CD4-positive, alpha-beta T cell treated with Interleukin-4 for 4 hours (primary cell): ENCODE data around the gene ZNF385B.
"Not testable (repeated sequence)": the region's sequence is repeated elsewhere in the genome, so short reads cannot be mapped to it uniquely, and the experiment has no call there.

Source experiments
- DNase-seq: peaks from one replicate; pipeline ENCODE4 v3.0.0-alpha.2; 2020

The ZNF385B gene

DNA sequence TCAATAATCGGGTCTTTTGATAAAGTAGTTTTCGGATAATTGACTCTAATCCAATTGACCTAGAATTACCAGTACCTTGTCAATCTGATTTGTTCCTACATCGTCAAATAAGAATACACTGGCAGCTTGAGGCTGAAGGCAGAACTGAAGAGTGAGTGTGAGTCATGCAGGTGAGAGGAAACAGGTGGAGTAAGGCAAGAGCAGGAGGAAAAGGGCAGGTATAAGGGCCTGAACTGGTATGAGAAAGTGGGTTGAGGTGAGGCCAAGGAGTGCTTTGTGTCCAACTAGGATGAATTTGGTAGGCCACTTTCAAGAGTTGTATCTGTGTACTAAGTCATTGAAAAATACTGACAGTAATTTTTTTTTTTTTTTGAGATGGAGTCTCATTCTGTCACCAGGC lies 186.0 kb downstream of the ZNF385B start:
- no peak for DNase-seq

- no peak for DNase-seq
Observed at GRCh38 chr2:179671043-179671981, 190.1 kb downstream of the ZNF385B start.

DNA sequence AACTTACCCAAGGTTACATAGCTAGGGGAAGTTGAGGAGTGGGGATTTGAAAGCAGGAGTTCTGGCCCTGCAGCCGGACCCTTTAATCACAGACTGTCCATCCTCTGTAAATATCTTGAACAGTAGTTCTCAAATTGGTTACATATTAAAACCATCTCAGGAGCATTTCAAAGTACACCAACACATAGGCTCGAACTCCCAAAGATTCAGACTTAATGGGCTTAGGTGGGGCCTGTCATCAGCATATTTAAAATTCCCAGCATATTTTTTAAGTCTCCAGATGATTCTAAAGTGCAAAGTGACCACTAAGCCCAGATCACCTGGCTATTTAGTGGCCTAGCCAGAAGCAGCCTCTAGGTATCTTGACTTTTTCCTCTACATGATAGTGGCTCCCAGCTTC lies 192.2 kb downstream of the ZNF385B start:
- DNase-seq = no peak

- DNase-seq = no peak
Observed at GRCh38 chr2:179664972-179665812, 196.2 kb downstream of the ZNF385B start.

DNA sequence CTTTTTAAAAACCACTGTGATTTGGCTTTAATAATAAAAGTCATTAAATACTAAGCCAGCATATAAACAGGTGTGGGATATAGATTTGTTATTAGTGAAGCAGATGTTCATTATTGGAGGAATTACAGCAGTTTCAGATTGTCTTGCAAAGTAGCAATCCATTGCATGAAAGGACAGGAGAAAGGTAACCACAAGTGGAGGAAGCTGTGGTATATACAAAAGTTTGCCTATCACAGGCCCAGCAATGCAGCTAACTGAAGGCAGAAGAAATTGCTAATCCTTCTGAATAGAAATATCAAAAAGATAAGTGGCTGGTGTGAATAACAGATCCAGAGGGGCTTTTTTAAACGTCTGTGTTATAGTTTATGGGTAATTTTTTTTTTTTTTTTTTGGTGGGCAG lies 199.4 kb downstream of the ZNF385B start:
- DNase-seq = no peak

- DNase-seq = no peak
Observed at GRCh38 chr2:179657068-179657595, 204.3 kb downstream of the ZNF385B start.

GRCh38 chr2:179655627-179656026 lies 205.8 kb downstream of the ZNF385B start:
- DNase-seq = no peak

GRCh38 chr2:179654806-179655205 lies 206.6 kb downstream of the ZNF385B start:
- DNase-seq = no peak

GRCh38 chr2:179652296-179652695 lies 209.1 kb downstream of the ZNF385B start:
- DNase-seq = no peak

DNA sequence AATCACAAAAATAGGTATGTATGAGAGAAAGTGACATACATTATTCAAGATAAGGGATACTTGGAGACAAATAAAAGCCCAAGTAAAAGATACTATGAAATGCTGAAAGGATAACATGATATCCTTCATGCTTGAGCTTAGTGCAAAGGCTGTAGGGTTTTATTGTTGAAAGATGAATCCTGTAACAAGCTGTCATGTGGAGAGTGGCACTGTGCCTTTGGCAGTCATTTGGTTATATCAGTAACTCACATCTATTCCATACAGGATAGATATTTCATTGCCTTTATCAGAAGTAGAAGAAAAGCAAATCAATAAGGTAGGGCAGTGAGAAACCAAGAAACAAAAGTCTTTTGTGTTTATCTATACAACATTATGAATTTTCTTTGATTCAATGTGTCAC lies 211.0 kb downstream of the ZNF385B start:
- DNase-seq = no peak

- DNase-seq = no peak
Observed at GRCh38 chr2:179646862-179647587, 214.4 kb downstream of the ZNF385B start.

- no peak for DNase-seq
Observed at GRCh38 chr2:179646173-179646769, 215.1 kb downstream of the ZNF385B start.

DNA sequence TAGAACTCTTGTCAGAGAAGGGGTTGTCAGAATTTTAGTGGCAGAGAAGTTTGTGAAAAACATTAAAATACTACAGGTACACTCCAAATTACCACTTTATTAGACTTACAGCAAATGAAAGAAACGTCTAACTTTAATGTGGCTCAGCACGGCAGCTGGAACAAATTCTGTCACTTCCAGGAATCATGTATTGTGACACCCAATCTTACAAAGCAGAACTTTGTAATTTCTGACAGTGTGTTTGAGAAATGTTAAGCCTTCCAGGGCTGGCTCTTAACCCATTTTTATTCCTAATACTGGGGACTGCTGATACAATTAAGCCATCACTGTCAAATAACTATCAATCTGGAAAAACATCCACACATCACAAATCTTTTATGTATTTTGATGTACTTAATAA lies 216.4 kb downstream of the ZNF385B start:
- DNase-seq = no peak

DNA sequence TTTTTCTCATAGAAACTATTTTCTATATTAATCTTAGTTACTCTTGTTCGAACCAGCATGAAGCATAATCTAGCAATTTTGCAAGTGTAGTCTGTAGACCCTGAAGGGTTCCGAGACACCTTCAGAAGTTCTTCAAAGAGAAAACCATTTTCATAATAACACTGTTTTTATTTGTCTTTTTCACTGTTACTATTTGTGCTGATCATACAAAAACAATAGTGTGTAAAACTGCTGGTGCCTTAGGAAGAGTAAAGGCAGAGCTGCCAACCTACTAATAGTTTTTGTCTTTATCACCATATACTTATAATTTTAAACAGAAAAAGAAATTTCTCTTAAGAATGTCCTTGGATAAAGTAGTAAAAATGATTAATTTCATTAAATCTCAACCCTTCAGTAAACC lies 218.9 kb downstream of the ZNF385B start:
- DNase-seq = no peak

DNA sequence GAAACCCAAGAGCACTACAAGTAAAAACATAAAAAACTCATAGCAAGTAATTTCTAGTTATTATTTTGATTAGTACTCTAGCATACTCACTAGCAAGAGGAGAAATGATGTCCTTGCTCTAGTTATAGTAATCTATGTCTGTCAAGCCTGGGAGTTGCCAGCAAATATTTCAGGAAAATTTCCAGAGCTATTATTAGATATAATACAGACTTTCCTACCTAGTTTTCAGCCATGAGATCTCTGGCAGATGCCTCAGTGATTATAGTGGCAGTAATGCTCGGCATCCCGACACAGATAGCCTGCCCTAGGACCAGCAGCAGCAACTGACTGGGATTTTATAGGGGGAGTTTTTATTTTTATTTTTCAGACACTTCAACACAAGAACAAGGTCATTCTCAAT lies 224.4 kb downstream of the ZNF385B start:
- no peak for DNase-seq

DNA sequence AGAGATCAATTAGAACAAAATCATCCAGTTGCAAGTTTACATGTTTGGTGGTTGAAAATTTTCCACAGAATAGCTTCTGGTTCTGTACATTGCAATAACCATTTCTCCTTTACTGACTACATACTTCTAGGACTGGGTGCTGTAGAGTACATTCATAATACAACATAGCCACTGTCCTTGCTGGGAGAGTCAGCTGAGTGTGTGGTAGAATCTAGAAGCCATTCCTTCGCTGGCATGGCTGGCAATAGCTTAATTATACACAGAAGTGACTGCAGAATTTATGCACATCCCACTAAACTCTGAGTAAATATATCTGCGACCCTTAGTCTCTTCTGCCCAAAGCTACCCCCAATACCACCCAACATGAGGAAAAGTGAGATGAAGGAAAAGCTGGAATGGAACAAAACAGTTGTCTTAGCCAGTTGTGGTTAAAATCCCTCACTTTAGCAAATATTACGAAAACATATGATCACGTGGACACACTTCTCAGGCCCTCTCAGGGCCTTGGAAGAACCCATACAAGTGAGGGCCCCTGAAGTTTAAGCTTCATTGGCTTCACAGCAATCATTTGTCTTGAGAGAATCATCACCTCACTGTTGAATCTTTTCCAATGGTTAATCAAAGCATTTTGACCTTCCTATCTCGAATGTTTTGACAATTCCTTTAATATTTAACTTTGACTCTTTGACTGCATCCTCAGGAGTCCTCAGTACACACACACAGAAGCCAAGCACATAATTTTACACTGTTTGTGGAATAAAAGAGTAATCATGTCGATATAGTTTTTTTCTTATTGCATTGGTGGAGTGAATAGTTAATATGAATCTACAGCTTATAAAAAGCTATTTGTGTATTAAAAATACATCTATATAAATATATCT lies 225.1 kb downstream of the ZNF385B start:
- DNase-seq = no peak

DNA sequence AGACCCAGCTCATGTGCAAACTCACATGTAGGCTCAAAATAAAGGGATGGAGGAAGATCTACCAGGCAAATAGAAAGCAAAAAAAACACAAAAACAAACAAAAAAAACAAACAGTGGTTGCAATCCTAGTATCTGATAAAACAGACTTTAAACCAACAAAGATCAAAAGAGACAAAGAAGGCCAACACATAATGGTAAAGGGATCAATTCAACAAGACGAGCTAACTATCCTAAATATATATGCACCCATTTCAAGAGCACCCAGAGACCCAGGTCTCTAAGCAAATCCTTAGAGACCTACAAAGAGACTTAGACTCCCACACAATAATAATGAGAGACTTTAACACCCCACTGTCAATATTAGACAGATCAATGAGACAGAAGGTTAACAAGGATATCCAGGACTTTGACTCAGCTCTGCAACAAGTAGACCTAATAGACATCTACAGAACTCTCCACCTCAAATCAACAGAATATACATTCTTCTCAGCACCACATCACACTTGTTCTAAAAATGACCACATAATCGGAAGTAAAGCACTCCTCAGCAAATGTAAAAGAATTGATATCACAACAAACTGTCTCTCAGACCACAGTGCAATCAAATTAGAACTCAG lies 229.5 kb downstream of the ZNF385B start:
- not testable (repeated sequence) for DNase-seq

GRCh38 chr2:179629776-179630175 lies 231.6 kb downstream of the ZNF385B start:
- DNase-seq = not testable (repeated sequence)

GRCh38 chr2:179626261-179626660 lies 235.2 kb downstream of the ZNF385B start:
- DNase-seq = no peak

DNA sequence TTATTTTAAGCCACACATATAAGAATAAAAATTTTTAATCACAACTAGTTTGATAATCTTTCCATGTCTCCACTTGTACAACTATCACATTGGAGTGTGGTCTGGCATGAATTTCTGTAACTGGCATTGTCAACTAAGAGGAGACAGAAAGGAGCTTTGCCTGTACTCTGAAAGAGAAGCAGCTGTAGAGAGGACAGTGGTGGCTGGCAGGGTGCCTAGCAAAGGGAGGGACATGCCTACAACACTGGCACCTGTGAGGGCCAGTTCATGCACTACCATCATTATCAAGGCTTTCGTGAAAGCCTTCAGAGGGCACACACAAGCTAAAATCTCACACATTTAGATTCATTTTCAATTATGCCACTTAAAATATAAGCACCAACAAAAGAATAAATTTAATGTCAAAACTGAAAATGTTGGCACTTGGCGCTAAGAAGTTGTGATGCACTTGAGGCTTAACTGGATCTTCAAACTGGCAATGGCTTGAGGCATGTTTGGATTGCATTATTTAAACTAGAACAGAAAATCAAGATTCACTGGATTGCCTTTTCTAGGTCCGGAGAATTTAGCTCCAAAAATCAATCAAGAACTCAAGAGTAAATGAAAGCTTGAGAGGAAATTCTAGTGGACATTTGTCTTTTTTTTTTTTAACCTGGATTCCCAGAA lies 238.6 kb downstream of the ZNF385B start:
- no peak for DNase-seq
